IPS-NIHi7 (cell line): Measurements from ENCODE around the gene PRRC2C.
"Not testable (repeated sequence)": the region's sequence is repeated elsewhere in the genome, so short reads cannot be mapped to it uniquely, and the experiment has no call there.

ENCODE experiments used
- DNase-seq: peaks from one replicate; pipeline ENCODE4 v3.0.0; 2012; ENCODE audit warnings: mixed read lengths; ENCODE audit errors: extremely low spot score

PRRC2C gene

DNA sequence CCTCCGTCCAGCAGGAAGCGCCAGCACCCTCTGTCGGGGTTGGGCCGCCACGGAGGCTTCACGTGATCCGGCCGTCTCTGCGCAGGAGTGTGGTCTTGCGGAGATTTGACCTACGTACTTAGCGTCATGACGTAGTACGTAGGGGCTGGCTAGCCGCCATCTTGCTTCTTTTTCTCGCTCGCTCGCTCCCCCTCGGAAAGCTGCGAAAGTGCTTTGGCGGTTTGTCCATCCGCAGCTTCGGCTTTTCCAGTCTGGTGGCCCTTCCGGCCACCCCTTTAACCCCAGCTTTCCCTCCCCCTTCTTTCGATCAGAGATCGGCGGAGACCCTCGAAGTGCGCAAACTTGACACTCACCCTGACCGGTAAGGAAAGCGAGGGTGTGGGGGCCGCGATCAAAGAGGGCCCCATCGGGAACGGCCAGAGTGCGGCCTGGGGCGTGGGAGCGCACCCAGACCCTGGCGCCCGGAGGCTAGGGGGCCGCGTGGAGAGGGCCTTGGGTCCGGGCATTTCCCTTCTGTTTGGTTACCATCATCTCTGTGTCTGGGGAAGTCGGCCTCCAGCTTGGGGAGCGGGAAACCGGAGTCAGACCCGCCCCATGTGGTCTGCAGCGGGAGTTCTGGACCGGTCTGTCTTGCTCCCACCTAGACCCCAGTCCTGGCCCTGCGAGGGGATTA, at the start of gene PRRC2C:
Gene PRRC2C (plus strand): TSS at position 156 of the 673 bp plus-strand sequence. CDS start 26,559 bp downstream, outside the sequence.
- peak; percentile 92 for DNase-seq

DNA sequence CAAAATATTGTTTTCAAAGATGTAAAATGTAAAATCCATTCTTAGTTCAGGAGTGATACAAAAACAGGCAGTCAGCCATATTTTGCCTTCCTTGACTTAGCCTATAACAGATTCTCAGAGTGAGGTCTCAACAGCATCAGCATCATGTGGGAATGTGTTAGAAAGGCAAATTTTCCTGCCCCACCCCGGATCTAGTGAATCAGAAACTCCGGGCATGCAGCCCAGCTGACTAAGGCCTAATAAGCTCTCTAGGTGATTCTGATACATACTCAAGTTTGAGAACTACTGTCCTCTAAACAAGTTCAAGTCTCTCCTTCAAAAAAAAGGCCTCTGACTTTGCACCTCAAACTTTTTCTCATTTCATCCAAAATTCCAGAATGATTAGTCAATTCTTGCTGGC, 46.9 kb upstream of the PRRC2C start:
- DNase-seq = no peak

DNA sequence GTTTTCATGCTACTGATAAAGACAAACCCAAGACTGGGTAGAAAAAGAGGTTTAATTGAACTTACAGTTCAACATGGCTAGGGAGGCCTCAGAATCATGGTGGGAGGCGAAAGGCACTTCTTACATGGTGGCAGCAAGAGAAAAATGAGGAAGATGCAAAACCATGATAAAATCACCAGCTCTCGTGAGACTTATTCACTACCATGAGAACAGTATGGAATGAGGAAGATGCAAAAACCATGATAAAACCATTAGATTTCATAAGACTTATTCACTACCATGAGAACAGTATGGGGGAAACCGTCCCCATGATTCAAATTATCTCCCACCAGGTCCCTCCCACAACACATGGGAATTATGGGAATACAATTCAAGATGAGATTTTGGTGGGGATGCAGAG, 45.1 kb upstream of the PRRC2C start:
- DNase-seq = not testable (repeated sequence)

DNA sequence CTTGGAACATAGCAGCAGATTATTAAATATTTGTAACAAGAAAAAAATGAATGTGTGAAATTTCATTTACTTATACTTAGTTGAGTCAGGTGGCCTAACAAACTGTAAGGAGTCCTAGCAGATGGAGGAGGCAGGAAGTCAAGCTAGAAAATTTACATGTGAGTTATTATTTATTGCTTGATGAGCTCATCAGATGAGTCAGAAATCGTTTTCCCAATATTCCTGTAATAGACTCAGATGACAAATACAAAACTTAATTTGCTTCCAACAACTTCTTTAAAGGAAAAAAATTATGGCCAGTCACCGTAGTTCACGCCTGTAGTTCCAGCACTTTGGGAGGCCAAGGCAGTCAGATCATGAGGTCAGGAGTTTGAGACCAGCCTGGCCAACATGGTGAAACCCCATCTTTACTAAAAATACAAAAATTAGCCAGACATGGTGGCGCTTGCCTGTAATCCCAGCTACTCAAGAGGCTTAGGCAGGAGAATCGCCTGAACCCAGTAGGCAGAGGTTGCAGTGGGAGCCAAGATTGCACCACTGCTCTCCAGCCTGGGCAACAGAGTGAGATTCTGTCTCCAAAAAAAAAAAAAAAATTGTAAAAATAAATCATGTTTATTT, 43.9 kb upstream of the PRRC2C start:
- DNase-seq = not testable (repeated sequence)

DNA sequence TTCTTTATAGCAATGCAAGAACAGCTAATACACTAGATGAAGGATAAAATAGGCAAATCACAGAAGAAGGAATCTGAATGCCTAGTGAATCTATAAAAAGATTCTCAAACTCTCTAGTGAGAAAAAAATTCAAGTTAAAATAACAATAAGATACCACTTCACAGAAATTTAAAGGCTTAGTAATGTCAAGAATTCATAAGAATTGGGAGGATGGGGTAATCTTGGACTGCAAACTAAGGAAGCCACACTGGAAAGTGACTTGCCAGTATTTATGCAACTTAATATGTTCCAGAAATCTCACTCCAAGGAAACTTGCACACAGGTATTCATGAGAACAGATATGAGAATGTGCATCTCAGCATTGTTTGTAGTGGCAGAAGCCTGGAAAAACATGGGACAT, 38.9 kb upstream of the PRRC2C start:
- DNase-seq = no peak

DNA sequence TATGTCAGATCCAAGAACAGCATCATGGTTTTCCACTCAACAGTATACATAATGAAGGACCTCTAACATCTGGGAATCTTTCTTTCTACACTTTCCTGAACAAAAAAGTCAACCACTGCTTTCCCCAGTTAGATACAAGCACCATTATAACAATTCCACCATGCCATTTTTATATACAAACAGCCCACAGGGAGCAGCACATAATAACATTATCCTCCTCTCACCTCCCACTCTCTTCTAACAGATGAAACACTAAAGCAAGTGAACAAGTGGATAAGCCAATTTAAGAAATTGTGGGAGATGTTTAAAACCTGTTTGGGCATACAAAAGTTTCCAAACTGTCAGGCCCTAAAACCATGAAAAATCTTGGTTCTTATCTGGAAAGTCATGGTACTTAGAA, 29.4 kb upstream of the PRRC2C start:
- no peak for DNase-seq

DNA sequence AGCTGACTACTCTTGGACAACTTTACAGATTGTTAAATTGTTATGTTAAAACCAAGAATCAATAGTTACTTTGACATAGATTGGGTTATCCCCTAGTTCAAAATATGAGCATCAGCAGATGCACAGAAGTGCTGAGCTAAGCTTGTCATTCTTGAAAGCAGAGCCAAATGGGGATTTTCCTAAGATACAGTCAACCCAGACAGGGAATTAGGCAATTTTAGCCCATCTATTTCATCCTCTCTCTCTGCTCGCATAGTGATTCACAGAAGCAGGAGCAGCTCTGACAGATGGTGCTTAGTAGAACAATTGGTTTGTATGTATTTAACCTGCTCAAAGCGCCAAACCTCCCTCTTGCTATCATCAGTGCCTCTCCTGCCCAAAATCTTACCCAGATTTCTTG, 27.9 kb upstream of the PRRC2C start:
- DNase-seq = no peak

DNA sequence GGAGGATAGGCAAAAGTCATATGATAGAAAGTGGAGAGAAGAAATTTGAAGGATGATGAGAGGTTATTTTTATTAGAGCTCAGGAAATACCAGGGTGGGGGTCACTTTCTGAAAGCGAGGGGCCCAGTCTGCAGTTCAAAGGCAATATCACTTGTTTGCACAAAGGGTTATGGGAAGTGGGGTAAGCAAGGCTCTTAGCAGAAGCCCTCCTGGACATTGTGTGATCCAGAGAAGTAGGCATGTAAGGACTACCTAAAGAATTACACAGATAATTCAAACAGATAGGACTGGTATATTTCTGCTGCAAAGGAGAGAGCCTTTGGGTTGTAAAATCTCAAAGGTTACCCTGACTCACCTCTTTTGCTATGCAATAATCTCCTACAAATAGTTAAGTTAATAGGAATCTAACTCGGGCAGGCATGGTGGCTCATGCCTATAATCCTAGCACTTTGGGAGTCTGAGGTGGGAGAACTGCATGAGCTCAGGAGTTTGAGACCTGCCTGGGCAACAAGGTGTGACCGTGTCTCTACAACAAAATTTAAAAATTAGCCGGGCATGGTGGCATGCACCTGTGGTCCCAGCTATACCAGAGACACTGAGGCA, 25.2 kb upstream of the PRRC2C start:
- no peak for DNase-seq

DNA sequence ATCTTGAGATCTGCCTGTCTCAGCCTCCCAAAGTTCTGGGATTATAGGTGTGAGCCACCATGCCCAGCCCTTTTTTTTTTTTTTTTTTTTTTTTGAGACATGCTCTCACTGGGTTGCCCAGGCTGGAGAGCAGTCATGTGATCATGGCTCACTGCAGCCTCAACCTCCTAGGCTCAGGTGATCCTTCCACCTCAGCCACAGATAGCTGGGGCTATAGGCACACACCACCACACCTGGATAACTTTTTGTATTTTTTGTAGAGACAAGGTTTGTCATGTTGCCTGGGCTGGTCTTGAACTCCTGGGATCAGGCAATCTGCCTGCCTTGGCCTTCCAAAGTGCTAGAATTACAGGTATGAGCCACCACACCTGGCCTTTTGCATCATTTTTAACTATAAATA, 17.7 kb upstream of the PRRC2C start:
- DNase-seq = no peak

DNA sequence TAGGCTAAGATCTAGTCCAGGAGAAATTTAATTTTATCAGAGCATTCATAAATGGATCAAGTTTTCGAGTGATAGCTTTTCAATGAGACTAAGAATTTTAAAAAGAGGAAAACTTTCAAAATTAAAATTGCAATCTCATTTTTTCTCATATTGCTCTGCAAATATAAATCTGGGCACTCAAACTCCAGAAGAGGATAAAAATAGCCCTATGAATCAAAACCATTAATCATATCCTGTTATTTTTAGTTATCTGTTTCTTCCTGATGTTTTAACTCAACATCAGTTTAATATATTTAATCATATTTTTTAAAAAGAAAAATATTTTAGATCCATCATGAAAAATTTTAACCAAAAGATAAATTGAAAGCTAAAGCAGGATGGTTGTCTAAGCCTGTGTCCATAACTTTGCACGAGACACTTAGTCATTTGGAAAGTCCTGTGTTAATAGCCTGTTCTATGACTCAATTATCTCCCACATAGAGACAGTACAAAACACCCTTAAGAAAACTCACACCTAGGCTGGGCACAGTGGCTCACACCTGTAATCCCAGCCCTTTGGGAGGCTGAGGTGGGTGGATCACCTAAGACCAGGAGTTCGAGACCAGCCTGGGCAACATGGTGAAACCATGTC, 17.1 kb upstream of the PRRC2C start:
- DNase-seq = no peak

DNA sequence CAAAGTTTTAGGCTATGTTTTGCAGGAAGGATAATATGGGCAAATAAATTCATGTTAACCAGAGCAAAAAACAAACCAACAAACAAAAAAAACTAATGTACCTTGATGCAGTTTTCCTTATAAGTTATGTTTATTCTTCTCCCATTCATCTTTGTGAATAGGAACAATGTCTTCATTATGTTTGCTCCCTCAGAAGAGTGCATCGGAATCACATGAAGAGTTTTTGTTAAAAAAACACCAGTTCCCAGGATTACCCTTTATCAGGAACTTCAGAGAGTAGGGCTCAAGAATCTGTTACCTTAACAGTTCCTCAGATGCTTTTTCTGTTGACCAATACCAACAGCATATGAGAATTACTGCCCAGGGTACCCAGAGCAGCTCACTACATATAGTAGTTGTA, 14.6 kb upstream of the PRRC2C start:
- DNase-seq = no peak

DNA sequence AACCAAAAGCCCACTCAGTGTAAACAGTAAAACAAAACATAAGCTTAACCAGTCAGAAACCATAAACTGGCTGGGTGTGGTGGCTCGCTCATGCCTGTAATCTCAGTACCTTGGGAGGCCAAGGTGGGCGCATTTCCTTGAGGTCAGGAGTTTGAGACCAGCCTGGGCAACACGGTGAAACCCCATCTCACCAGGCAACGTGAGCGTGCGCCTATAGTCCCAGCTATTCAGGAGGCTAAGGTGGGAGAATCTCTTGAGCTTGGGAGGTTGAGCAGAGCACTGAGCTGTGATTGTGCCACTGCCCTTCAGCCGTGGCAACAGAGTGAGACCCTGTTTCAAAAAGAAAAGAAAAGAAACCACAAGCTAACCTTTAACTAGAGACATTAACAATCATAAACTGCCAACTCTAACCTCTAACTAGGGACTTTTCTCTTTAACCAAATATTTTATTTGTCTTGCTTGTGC, 13.1 kb upstream of the PRRC2C start:
- DNase-seq = no peak

DNA sequence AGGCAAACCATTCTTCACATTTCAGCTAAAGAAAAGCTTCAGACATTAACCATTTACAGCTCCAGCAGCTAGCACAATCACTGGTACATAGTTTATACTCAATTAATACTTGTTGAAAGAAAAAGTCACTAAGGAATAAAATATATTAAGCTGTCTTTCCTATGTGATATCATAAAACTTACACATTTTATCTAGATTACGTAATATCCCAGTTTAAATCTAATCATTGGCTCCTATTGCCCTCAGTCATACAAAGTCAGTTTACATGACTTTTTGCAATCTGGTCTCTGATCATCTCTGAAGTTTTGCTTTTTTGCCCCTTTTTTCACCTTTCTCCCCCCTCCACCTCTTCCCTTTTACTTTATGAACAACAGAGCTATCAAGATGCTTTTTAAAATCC, 8.5 kb upstream of the PRRC2C start:
- no peak for DNase-seq

DNA sequence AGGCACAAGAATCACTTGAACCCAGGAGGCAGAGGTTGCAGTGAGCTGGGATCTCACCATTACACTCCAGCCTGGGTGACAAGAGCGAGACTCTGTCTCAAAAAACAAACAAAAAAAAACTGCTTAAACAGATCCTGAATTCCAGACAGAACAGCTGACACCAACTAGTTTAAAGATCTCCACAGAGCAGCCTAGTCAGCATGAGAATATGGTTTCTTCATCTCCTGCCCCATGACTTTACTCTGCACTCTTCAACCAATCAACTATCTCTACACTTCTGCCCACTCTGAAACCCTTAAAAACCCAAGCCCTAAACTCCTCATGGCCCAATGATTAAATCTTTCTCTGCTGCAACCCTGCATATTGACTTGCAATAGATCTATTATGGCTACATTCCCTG, 7.5 kb upstream of the PRRC2C start:
- no peak for DNase-seq

DNA sequence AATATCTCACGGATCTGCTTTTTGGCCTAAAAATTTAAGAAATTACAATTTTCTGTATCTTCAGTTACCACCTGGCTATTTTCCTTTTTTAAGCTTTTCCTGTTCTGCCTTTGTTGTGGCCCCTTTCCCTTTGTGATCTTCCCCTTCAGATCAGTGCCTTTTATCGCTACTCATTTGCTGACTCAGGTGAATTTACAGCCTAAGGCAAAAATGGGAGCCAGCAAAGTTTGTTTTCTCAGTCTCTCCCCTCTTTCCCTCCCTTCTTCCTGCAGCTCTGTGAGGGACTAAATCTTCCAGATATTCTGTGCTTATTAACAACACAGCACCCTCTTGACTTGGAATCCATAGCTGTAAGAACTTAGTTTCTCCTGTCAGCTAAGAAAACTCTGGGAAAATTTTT, 5.3 kb upstream of the PRRC2C start:
- DNase-seq = peak; percentile 29

DNA sequence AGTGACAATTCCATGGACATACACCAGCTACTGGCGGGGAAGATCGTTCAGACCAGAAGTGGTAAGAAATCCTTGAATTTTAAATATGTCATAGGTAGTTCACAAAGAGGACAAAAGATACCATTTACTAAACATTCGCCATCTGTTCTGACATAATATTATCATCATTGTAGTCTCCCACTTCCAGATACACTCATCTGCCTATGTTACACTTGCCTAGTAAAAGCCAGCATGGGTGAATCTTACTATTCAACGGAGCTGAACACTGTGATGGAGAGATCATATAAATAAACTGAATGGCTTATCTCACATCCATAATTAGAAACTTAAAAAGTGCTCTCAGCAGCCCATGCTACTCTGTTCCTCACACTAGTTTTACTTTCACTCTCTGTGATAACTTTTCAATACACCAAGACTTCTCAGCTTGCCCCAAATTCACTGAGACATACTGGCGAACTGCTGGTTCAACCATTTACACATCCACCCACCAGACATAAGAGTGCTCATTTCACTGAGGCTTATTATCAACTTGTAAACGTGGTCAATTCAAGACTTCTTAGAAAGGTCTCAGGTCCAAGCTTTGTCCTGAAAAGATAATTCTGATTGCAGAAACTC, 463 bp upstream of the PRRC2C start:
- no peak for DNase-seq

DNA sequence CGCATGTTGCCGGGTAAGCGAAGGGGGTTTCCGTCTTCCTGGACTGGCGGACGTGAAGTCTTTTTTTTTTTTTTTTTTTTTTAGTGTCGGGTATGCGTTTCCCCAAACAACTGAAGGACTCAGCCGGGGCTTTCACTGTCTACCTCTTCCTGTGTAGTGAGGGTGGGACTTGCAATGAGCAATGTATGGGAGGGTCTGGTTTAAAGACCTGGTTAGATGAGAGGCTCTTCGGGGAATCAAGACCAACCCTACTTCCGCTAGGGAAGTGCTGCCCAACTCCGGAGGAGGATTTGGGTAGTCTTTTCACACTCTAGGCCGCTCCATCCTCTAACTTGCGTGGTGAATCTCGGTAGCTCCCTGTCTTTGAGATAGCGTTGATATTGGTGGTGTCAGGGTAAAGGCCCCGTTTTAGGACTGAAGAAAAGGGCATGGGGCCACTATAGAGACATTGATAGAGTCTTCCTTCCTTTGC, 754 bp downstream of the PRRC2C start:
- DNase-seq = peak; percentile 42

DNA sequence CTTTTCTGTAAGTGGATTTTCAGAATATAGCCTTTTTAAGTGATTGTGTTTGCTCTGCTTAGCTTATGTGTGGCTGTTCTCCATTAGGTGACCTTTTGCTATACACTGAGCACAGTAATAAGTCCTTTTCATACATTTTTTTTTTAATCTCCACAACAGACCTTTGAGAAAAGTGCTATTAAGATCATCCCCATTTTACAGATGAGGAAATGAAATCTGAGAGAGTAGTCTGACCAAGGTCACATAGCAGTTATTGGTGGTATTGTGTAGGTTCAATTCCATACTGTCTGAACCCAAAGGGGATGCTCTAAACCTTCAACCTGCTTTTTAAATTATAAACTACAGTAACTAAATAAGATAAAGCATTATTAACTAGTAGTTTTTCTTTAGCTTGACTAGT, 1.7 kb downstream of the PRRC2C start:
- DNase-seq = no peak

DNA sequence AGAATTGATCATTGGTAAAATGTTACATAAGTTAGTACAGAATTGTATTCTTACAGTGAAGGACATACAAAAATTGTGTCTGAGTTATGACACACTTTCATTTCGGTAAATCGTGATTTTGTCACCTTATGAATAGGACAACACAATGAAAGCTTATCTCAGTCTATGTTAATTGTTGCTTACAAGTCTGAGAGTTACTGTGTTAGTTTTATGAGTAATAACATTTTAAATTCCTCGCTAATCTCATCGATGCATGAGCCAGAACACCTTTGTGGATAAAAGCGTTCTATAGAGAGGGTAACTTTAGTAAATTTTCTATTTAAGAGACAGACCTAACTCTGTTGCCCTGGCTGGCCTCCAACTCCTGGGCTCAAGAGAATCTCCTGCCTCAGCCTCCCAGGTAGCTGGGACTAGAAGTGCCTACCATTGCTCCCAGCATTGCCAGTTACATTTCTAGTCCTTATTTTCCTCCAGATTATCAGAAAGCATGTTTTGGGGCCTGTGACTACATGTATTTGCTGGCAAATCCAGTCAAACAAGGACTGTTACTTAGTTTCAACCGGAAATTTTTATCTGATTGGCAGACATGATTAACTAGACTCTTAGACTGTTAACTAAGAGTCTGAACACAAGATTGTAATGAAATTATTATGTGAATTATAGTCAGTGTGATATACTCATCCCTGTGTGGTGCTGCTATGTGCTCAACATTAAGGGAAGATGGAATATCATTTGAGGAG, 3.0 kb downstream of the PRRC2C start:
- no peak for DNase-seq

DNA sequence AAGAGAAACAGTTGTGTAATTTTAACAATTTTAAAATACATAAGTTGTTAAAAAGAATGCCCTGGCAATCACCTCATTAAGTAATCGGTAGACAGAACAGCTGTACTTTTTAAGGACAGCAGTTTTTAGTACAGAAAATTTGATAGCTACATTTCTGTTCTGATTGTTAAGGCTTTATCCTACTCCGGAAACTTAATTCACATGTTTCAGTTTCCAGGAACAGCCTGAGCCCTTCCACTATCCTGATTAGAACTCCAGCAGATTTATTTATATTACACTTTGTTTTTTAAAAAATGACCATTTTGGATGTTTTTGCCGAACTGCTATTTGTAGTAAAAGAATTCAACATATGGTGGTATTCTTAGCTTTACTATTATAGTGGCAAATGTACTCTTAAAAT, 8.7 kb downstream of the PRRC2C start:
- no peak for DNase-seq

DNA sequence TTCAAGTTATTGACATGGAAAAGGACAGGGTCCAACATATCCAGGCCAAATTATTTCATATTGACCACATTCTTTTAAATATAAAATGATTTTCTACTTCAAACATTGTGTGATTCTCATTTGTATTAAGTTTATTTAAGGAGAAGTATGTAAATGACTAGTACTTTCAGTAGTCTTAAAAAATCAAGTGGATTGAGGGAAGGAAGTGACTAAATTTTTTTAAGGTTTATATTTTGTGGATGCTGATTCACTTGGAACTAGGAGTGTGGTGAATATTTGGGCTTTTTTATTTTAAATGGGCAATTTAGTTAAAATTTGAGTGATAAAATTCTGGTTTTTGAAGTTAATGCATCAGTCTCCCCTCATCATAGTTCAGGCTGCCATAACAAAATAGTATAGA, 10.1 kb downstream of the PRRC2C start:
- no peak for DNase-seq

DNA sequence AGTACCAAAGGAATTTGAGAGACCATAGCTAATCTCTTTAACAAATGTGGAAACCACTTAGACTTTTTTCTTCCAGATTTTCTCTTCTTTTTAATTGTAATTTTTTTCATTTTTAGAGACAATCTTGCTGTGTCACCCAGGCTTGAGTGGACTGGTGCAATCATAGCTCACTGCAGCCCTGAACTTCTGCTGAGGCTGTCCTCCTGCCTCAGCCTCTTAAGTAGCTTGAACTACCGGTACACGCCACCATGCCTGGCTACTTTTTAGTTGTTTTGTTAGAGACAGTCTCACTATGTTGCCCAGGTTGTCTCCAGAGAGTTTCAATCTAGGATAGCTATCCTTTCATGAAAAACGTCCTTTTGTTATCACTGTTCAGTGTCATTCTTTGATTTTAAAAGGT, 15.0 kb downstream of the PRRC2C start:
- no peak for DNase-seq
